Gastrocnemius medialis (tissue), 4 donors: ENCODE measurements around the gene NR6A1.

Experiments used
- POLR2A ChIP-seq, 2 donors: fragments of 450-650 bp; IDR thresholded peaks; one replicate each; pipeline ENCODE4 v1.6.1; 2017; ENCODE audit warnings: antibody characterized with exemption in 2 of 2, mild to moderate bottlenecking in 2 of 2, moderate library complexity in 2 of 2
- TF ChIP-seq, protein P1 (sequence below), 5 experiments: fragments of 450-650 bp in 3 of 5; fragments of 200-600 bp in 2 of 5; sonication (generic) in 2 of 5; IDR thresholded peaks in 4 of 5; conservative IDR thresholded peaks in 1 of 5; 1 replicate in 4 of 5; 2 replicates in 1 of 5; pipeline ENCODE4 v1.5.1; 2016 to 2019; ENCODE audit warnings: antibody characterized with exemption in 5 of 5, mild to moderate bottlenecking in 3 of 5, moderate library complexity in 3 of 5

DNA sequence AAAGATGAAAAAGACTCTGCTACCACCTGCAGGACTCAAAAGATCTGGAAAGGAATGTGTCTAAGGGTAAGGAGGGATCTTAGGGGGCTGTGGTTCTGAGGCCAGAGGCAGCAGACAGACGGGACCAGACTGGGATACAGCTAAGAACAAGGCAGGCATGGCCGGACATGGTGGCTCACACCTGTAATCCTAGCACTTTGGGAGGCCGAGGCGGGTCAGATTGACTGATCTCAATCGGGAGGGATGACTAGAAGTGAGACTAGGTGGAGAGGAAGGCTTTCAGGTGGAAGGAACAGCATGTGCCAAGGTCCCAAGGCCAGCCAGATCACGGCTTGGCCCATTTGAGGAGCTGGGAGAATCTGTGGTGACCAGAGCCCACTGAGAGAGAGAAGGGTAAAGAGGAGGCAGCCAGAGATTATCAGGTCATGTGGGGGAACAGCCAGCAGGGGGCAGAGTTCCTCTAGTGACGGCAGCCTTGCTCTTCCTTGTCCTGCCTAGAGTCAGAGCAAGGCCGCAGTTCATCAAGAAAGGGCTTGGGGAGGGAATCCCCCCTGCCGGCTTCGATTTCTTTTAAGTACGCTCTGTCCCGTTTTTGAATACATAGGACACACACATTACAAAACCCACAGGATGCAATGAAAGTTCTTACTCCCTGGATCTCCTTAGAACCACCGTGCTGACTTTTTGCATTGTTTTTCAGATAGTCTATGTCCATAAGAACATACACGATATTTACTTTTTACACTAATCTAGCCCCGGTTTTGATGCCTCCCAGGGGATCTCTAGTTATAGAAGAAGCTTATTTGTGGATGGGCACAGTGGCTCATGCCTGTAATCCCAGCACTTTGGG lies 3.2 kb upstream of the NR6A1 start:
- TF ChIP-seq, protein P1, sequence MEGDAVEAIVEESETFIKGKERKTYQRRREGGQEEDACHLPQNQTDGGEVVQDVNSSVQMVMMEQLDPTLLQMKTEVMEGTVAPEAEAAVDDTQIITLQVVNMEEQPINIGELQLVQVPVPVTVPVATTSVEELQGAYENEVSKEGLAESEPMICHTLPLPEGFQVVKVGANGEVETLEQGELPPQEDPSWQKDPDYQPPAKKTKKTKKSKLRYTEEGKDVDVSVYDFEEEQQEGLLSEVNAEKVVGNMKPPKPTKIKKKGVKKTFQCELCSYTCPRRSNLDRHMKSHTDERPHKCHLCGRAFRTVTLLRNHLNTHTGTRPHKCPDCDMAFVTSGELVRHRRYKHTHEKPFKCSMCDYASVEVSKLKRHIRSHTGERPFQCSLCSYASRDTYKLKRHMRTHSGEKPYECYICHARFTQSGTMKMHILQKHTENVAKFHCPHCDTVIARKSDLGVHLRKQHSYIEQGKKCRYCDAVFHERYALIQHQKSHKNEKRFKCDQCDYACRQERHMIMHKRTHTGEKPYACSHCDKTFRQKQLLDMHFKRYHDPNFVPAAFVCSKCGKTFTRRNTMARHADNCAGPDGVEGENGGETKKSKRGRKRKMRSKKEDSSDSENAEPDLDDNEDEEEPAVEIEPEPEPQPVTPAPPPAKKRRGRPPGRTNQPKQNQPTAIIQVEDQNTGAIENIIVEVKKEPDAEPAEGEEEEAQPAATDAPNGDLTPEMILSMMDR (IDR thresholded peaks at IDR 0.05 in 4 of 5, conservative IDR thresholded peaks at IDR 0.05 in 1 of 5): peak; percentile 85 to 94 (median 88)
- TF ChIP-seq POLR2A (IDR thresholded peaks at IDR 0.05): no peak
